ENCODE measurements around the gene GTPBP8. TPM values are rescaled to one million over a fixed set of nuclear protein-coding genes. Genes with fewer than 3 reads are reported as not detected.

The GTPBP8 gene
- total and polyA plus RNA-seq, 2 of the 13 experiments (the other 11 are each of a cell fraction or from before 2014, with no cell fraction given), result 12.5 to 16.7 TPM

DNA sequence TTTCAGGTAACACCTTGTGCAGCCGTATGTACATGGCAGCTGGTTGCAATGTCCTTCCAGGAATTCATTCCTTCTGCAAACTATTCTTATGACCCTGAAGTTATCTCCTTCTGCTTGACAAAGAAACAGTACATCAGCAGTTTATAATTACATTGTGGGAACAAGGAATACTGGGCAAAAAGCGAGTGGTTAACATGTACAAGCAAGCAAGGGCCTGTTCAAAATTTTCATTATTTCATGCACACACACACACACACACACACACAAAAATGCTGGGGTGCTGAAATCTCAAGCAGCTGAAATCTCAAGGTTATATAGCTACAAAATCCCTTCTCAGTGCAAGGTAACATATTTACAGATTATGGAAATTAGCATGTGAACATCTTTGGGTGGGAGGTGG, 30.7 kb downstream of the GTPBP8 start (continued):
- TF ChIP-seq, protein P1, sequence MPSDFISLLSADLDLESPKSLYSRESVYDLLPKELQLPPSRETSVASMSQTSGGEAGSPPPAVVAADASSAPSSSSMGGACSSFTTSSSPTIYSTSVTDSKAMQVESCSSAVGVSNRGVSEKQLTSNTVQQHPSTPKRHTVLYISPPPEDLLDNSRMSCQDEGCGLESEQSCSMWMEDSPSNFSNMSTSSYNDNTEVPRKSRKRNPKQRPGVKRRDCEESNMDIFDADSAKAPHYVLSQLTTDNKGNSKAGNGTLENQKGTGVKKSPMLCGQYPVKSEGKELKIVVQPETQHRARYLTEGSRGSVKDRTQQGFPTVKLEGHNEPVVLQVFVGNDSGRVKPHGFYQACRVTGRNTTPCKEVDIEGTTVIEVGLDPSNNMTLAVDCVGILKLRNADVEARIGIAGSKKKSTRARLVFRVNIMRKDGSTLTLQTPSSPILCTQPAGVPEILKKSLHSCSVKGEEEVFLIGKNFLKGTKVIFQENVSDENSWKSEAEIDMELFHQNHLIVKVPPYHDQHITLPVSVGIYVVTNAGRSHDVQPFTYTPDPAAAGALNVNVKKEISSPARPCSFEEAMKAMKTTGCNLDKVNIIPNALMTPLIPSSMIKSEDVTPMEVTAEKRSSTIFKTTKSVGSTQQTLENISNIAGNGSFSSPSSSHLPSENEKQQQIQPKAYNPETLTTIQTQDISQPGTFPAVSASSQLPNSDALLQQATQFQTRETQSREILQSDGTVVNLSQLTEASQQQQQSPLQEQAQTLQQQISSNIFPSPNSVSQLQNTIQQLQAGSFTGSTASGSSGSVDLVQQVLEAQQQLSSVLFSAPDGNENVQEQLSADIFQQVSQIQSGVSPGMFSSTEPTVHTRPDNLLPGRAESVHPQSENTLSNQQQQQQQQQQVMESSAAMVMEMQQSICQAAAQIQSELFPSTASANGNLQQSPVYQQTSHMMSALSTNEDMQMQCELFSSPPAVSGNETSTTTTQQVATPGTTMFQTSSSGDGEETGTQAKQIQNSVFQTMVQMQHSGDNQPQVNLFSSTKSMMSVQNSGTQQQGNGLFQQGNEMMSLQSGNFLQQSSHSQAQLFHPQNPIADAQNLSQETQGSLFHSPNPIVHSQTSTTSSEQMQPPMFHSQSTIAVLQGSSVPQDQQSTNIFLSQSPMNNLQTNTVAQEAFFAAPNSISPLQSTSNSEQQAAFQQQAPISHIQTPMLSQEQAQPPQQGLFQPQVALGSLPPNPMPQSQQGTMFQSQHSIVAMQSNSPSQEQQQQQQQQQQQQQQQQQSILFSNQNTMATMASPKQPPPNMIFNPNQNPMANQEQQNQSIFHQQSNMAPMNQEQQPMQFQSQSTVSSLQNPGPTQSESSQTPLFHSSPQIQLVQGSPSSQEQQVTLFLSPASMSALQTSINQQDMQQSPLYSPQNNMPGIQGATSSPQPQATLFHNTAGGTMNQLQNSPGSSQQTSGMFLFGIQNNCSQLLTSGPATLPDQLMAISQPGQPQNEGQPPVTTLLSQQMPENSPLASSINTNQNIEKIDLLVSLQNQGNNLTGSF (CRISPR knock-in tag; IDR thresholded peaks at IDR 0.05), result no peak
- no peak for TF ChIP-seq NFIB (CRISPR knock-in tag; IDR thresholded peaks at IDR 0.05; ENCODE audit: borderline replicate concordance)
- TF ChIP-seq, protein P2, sequence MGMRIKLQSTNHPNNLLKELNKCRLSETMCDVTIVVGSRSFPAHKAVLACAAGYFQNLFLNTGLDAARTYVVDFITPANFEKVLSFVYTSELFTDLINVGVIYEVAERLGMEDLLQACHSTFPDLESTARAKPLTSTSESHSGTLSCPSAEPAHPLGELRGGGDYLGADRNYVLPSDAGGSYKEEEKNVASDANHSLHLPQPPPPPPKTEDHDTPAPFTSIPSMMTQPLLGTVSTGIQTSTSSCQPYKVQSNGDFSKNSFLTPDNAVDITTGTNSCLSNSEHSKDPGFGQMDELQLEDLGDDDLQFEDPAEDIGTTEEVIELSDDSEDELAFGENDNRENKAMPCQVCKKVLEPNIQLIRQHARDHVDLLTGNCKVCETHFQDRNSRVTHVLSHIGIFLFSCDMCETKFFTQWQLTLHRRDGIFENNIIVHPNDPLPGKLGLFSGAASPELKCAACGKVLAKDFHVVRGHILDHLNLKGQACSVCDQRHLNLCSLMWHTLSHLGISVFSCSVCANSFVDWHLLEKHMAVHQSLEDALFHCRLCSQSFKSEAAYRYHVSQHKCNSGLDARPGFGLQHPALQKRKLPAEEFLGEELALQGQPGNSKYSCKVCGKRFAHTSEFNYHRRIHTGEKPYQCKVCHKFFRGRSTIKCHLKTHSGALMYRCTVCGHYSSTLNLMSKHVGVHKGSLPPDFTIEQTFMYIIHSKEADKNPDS (CRISPR knock-in tag; IDR thresholded peaks at IDR 0.05), result no peak
- TF ChIP-seq, protein P3, sequence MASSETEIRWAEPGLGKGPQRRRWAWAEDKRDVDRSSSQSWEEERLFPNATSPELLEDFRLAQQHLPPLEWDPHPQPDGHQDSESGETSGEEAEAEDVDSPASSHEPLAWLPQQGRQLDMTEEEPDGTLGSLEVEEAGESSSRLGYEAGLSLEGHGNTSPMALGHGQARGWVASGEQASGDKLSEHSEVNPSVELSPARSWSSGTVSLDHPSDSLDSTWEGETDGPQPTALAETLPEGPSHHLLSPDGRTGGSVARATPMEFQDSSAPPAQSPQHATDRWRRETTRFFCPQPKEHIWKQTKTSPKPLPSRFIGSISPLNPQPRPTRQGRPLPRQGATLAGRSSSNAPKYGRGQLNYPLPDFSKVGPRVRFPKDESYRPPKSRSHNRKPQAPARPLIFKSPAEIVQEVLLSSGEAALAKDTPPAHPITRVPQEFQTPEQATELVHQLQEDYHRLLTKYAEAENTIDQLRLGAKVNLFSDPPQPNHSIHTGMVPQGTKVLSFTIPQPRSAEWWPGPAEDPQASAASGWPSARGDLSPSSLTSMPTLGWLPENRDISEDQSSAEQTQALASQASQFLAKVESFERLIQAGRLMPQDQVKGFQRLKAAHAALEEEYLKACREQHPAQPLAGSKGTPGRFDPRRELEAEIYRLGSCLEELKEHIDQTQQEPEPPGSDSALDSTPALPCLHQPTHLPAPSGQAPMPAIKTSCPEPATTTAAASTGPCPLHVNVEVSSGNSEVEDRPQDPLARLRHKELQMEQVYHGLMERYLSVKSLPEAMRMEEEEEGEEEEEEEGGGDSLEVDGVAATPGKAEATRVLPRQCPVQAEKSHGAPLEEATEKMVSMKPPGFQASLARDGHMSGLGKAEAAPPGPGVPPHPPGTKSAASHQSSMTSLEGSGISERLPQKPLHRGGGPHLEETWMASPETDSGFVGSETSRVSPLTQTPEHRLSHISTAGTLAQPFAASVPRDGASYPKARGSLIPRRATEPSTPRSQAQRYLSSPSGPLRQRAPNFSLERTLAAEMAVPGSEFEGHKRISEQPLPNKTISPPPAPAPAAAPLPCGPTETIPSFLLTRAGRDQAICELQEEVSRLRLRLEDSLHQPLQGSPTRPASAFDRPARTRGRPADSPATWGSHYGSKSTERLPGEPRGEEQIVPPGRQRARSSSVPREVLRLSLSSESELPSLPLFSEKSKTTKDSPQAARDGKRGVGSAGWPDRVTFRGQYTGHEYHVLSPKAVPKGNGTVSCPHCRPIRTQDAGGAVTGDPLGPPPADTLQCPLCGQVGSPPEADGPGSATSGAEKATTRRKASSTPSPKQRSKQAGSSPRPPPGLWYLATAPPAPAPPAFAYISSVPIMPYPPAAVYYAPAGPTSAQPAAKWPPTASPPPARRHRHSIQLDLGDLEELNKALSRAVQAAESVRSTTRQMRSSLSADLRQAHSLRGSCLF (CRISPR knock-in tag; IDR thresholded peaks at IDR 0.05; ENCODE audit: borderline replicate concordance), result no peak
- no peak for TF ChIP-seq ZNF781 (CRISPR knock-in tag; IDR thresholded peaks at IDR 0.05; ENCODE audit: borderline replicate concordance, not compliant biosample characterization)
- TF ChIP-seq EEA1 (CRISPR knock-in tag; IDR thresholded peaks at IDR 0.05; ENCODE audit: borderline replicate concordance), result no peak
